Psoas muscle (tissue), 8 donors: ENCODE results near the gene EIF2A. TPM values are rescaled to one million over a fixed set of nuclear protein-coding genes. Genes with fewer than 3 reads are reported as not detected.
"Not testable (repeated sequence)": the region's sequence is repeated elsewhere in the genome, so short reads cannot be mapped to it uniquely, and the experiment has no call there.

ENCODE experiments used
- ATAC-seq, 4 donors: fragments of 200-7000 bp; cut with Tn5 transposase; one replicate each; pipeline ENCODE4 v1.9.1; 2020; ENCODE audit warnings: moderate library complexity in 3 of 4, mild to moderate bottlenecking in 2 of 4
- DNase-seq, 2 donors: peaks; one replicate each; pipeline ENCODE4 v3.0.0-alpha.2; 2020
- H3K27ac ChIP-seq: fragments of 200-600 bp; one replicate; pipeline ENCODE4 v1.8.0; 2022
- H3K27me3 ChIP-seq, 3 donors: fragments of 200-600 bp in 1 of 3; one replicate each; pipeline versions ENCODE4 v1.6.1 to v1.8.0; 2013 to 2022; ENCODE audit warnings: low read length in 2 of 3, mild to moderate bottlenecking in 2 of 3, moderate library complexity in 1 of 3; ENCODE audit not compliant: insufficient read depth in 3 of 3
- H3K36me3 ChIP-seq, 2 donors: fragments of 200-600 bp in 1 of 2; one replicate each; pipeline versions ENCODE4 v1.6.1 to v1.8.0; 2013 to 2022; ENCODE audit warnings: low read depth in 1 of 2, mild to moderate bottlenecking in 1 of 2, moderate library complexity in 1 of 2; ENCODE audit not compliant: insufficient read depth in 1 of 2
- H3K4me1 ChIP-seq: fragments of 200-600 bp; one replicate; pipeline ENCODE4 v1.8.0; 2022
- H3K4me3 ChIP-seq: fragments of 200-600 bp; one replicate; pipeline ENCODE4 v1.8.0; 2022; ENCODE audit warnings: mild to moderate bottlenecking
- H3K9me3 ChIP-seq: fragments of 200-600 bp; one replicate; pipeline ENCODE4 v1.8.0; 2022
- WGBS, 3 donors: extraction: QIAGEN DNeasy Blood & Tissue Kit; methylation state at CpG; one replicate each; pipeline versions ENCODE4 v1.1.6 to v1.1.7; 2013; 5-methylcytosine and 5-hydroxymethylcytosine counted together
- intact Hi-C, 2 donors: fragments of 100-400 bp; cut with DNase I; formaldehyde crosslinking; loops; one replicate each; pipeline versions ENCODE4 v1.11.0 to v1.14.2; 2022
- long read RNA-seq, 2 donors: library from polyadenylated mRNA; unstranded; transcript quantifications; one replicate each; pipeline ENCODE4 v2.0.0, GENCODE V29; 2021
- polyA plus RNA-seq, 3 donors: library from polyadenylated mRNA; stranded (reverse); fragments of 200-250 nt; gene quantifications; one replicate each; pipeline ENCODE4 v1.2.3, GENCODE V29; 2013
- total RNA-seq, 4 donors: library from RNA; stranded (reverse); fragmentation: NEBNext Ultra II Directional in 2 of 4; extraction: Animal tissue kit (Norgen Biotek cat#: 25700) in 2 of 4; gene quantifications; one replicate each; pipeline versions ENCODE4 v1.2.1 to v1.2.4, GENCODE V29; 2021 to 2023
- TF ChIP-seq, protein P1 (sequence below): fragments of 200-600 bp; IDR thresholded peaks from one replicate; pipeline ENCODE4 v1.8.0; 2022; ENCODE audit warnings: antibody characterized with exemption
- donor health status: healthy with polysubstance abuse.
- donor health status: DM: no; HTN: no; CAD: no; lungs with moderate emphysema.
- donor health status: Bipolar disorder and iron deficiency.
- donor health status: healthy.
- donor health status: DM: yes; HTN: yes; CAD: no.
- donor health status: DM: no; HTN: no; CAD: no.
- donor health status: DM: no; HTN: no; CAD: no.
- donor health status: DM: yes; HTN: yes; CAD: no.

The EIF2A gene
- total RNA-seq, result 100 to 1,000 TPM in 2 of 4 donors, 10 to 100 TPM in 2; 67.2 to 103 (median 91.2) TPM
- polyA plus RNA-seq, result 100 to 1,000 TPM in 2 of 3 donors, 10 to 100 TPM in 1; 85.5 to 117 (median 103) TPM
- long read RNA-seq, donor 1, transcript EIF2A-203 (14 exons, 2,198 nt), result major isoform, 81 of 87 reads
- long read RNA-seq, donor 1, partial matches to known transcripts, result 1 of 87 reads
- long read RNA-seq, donor 1, other reads (novel, unspliced or antisense), result 4 of 87 reads
- long read RNA-seq, donor 2, transcript EIF2A-203 (14 exons, 2,198 nt), result major isoform, 135 of 158 reads
- long read RNA-seq, donor 2, partial matches to known transcripts, result 16 of 158 reads
- long read RNA-seq, donor 2, other reads (novel, unspliced or antisense), result 5 of 158 reads

DNA sequence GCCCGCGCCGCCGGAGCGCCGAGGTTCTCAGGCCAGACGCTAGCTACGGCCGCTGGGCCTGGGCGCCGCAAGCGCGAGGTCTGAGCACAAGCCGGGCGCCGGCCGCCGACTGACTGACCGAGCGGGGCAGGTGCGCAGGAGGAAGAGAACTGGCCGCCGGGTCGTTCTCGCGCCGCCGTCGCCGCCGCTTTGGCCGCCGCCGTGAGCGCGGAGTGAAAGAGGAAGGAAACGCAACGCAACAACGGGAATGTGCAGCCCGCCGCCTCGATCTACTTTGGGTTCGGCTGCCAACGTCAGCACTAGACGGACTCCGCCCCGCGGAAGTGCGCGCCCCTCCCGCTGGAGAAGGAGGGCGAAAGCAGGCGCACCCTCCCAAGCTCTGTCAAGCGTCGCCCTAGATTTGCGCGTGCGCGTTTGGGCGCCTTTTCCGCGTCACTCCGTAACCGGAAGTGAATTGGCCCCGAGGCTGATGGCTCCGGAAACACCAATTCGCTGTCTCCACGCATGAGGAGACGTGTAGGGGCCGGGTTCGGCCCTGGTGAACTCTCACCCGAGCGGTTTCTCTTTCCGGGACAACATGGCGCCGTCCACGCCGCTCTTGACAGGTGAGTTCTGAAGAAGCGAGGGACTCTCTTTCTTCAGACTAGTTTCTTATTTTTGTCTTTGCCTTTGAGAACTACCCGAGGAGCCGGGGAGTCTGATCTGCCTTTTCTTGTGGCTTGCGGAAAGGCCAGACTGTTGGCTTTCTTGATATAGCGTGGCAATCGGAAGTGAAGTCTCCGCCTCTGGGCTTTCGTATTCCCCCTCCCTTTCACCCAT is at the start of gene EIF2A, which contains the start of gene SERP1:
TSS of gene EIF2A (plus strand) at position 562 of the 819 bp plus-strand sequence. CDS start at position 578, 16 bp downstream.
TSS of gene SERP1 (minus strand) at position 271 of the 819 bp plus-strand sequence. CDS start 361 bp downstream, outside the sequence.
- peak within 1 kb of the TSS; percentile 97 for H3K27ac ChIP-seq
- intact Hi-C loops, result loop anchor here (5.0 kb wide), 3 partner anchors 56 to 734 kb away; partner anchors contain the start of genes RNF13 (in 1 of the 2), SELENOT (in 1 of the 2) and SIAH2 (in 1 of the 2)
- TF ChIP-seq, protein P1, sequence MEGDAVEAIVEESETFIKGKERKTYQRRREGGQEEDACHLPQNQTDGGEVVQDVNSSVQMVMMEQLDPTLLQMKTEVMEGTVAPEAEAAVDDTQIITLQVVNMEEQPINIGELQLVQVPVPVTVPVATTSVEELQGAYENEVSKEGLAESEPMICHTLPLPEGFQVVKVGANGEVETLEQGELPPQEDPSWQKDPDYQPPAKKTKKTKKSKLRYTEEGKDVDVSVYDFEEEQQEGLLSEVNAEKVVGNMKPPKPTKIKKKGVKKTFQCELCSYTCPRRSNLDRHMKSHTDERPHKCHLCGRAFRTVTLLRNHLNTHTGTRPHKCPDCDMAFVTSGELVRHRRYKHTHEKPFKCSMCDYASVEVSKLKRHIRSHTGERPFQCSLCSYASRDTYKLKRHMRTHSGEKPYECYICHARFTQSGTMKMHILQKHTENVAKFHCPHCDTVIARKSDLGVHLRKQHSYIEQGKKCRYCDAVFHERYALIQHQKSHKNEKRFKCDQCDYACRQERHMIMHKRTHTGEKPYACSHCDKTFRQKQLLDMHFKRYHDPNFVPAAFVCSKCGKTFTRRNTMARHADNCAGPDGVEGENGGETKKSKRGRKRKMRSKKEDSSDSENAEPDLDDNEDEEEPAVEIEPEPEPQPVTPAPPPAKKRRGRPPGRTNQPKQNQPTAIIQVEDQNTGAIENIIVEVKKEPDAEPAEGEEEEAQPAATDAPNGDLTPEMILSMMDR, result no peak
- DNase-seq (peak; percentile 98 to 100), ATAC-seq (peak; percentile 93 to 95 (median 94))
- peaks cover 39% of the 10 kb centered on the region for H3K4me1 ChIP-seq
- WGBS, 3 donors, result 0% methylated on average over 79 to 86 of the region's 86 CpGs
- H3K4me3 ChIP-seq, result peak within 1 kb of the TSS; percentile 85
- no peaks in the 10 kb centered on the region for H3K9me3 ChIP-seq
- peaks cover 0 to 48% of the 10 kb centered on the region in 2 donors for H3K36me3 ChIP-seq
- no peaks in the 10 kb centered on the region for H3K27me3 ChIP-seq

DNA sequence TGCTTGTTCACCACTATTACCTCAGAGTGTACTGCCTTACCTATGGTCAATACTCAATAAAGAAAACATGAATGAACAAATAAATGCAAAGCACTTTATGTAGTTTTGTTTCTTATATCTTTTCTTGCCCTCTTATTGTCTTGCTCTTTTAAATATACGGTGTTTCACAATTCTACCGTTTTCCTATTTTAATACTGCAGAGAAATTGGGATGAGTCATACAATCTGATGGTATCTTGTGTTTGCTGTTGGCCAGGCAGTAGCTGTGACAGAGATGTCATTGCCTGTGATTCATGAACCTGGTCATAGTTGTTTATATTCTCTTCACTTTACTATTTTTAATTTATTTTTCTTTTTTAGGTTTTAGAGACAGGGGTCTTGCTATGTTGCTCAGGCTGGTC is 48.6 kb upstream of the EIF2A start:
- H3K9me3 ChIP-seq, result no peaks in the 10 kb centered on the region
- DNase-seq (no peak), ATAC-seq (peak in 3 of 4 donors; percentile 37 to 59 (median 57))
- WGBS, 3 donors, result 66 to 88% (median 66%) methylated on average over 2 of the region's 2 CpGs
- TF ChIP-seq, protein P1, result no peak
- no peak overlapping the region for H3K4me3 ChIP-seq
- H3K27me3 ChIP-seq, result no peaks in the 10 kb centered on the region
- H3K27ac ChIP-seq, result no peak overlapping the region
- H3K4me1 ChIP-seq, result no peaks in the 10 kb centered on the region
- intact Hi-C loops, result loop anchor here (5.0 to 10.0 kb wide), 5 partner anchors 86 to 563 kb away; no protein-coding TSS in a partner anchor
- no peaks in the 10 kb centered on the region for H3K36me3 ChIP-seq

DNA sequence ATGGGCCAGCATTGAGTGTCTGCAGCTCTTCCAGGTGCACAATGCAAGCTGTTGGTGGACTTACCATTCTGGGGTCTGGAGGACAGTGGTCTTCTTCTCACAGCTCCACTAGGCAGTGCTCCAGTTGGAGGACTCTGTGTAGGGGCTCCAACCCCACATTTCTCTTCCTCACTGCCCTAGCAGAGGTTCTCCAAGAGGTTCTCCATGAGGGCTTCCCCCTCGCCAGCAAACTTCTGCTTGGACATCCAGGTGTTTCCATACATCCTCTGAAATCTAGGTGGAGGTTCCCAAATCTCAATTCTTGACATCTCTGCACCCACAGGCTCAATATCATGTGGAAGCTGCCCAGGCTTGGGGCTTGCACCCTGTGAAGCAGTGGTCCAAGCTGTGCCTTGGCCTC is 45.6 kb upstream of the EIF2A start:
- intact Hi-C loops, H3K9me3 ChIP-seq: not testable (repeated sequence)

DNA sequence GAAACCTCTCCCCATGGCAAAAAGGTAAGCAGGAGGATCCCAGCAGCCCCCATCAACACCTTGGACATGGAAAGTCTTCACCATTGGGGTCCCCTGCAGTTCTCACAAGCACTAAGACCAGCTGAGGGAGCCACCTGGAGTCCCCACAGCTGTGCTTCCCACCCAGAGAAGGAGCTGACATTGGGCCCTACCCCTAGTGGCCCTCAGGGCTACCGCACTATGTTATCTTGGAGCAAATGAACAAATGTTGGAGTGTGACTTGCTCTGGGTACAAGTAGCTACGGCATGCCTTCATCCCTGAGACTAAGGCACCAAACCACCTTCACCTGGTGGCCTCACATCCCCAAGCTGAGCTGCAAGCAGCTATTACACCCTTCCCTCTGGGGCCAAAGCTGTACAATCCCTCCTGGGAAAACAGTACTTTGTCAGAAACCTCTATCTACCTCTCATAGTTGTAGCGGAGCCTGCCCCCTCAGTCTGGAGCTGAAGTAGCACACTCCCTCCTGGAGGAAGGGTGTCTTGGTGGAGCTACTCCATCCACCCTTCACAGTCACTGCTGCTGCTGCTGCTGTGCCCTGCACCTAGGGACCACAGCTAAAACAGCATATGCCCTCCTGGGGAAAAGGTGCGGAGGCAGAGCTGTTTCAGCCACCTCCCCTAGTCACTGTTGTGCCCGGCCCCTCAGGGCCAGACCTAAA is 43.0 kb upstream of the EIF2A start:
- Histone ChIP-seq H3K4me3 (no peak overlapping the region), H3K36me3 (no peaks in the 10 kb centered on the region), H3K27ac (no peak overlapping the region), H3K9me3 (no peaks in the 10 kb centered on the region), H3K27me3 (no peaks in the 10 kb centered on the region), H3K4me1 (no peaks in the 10 kb centered on the region)
- 84 to 87% (median 87%) methylated on average over 5 of the region's 5 CpGs for WGBS, 3 donors
- ATAC-seq (no peak), DNase-seq (no peak)
- intact Hi-C loops, result no loop called here
- TF ChIP-seq, protein P1, result no peak

More for the DNA sequence above, 45.6 kb upstream of the EIF2A start:
- not testable (repeated sequence) for H3K27me3 ChIP-seq, DNase-seq, H3K36me3 ChIP-seq, H3K27ac ChIP-seq, H3K4me3 ChIP-seq, ATAC-seq, H3K4me1 ChIP-seq
- 90 to 100% (median 93%) methylated on average over 1 of the region's 1 CpG for WGBS, 3 donors
